ENCODE data around the gene INAFM1.

DNA sequence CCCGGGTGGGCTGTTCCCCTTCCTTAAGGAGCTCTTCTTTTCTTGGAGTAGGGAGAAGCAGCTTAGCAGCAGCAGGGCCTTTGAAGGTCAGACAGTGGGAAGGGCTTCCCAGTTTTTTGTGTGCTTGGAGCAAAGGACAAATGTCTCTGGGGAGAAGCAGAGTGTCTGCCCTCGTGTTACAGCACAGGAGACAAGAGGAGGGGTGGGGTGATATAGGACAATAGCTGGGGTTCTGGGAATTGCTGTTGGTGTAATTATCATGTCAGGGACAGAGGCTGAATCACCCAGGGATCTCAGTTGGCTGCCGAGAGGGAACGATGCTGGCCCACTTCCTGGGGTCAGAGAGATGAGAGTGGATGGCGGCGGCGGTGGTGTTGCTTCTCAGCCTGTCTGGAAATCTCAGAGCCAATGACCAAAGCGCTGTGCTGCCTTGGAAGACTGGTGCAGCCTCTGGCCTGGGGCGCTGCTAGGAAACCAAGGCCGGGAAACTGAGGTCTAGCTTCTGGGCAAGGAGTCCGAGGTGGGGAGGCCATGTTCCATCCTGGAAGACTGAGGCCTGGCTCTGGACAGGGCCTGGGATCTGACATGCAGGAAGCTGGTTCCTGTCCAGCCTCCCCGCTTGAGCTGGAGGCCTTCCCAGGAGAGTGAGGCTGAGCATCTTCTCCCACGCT is 1.2 kb downstream of the INAFM1 start:
- TF ChIP-seq POLR2AphosphoS5 (IDR thresholded peaks at IDR 0.05; ENCODE audit: low read depth, low read length) (no peak), TAF1 (IDR thresholded peaks at IDR 0.05; ENCODE audit: low read depth, low read length) (no peak)
